Measurements from ENCODE around the gene PDLIM7. TPM values are rescaled to one million over a fixed set of nuclear protein-coding genes. Genes with fewer than 3 reads are reported as not detected.

The PDLIM7 gene
- total RNA-seq, 1 donor from 2014 or later: 43.1 TPM

GRCh38 chr5:177443144-177443983 is 54.0 kb downstream of the PDLIM7 start:
- ATAC-seq: no peak
- intact Hi-C loops (cut with DNase I): no loop called here
- peak; percentile 63 for DNase-seq (ENCODE audit: missing footprints)

DNA sequence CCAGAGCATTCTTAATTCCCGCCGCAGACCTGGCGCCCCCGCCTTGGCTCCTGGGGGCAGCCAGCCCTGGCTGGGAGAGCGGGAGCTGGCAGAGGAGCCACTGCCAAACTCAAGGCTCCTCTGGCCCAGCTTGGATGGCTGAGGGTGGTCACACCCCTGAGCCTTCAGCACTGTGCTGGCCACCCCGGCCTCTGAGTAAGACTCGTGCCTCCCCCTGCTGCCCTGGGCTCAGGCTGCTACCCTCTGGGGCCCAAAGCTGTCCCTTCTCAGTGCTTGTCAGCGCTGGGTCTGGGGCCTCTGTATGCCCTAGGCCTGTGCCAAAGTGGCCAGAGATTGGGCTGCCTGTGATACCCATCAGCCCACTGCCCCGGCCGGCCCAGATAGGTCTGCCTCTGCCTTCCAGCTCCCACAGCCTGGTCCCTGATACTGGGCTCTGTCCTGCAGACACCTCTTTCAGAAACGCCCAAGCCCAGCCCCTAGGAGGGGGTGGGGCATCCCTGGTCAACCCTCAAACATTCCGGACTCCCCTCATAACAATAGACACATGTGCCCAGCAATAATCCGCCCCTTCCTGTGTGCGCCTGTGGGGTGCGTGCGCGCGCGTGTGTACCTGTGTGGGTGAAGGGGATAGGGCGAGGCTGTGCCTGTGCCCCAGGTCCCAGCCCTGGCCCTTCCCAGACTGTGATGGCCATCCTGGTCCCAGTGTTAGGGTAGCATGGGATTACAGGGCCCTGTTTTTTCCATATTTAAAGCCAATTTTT is 55.2 kb downstream of the PDLIM7 start:
- ATAC-seq (no peak), DNase-seq (ENCODE audit: missing footprints) (no peak)
- intact Hi-C loops (cut with DNase I): no loop called here

DNA sequence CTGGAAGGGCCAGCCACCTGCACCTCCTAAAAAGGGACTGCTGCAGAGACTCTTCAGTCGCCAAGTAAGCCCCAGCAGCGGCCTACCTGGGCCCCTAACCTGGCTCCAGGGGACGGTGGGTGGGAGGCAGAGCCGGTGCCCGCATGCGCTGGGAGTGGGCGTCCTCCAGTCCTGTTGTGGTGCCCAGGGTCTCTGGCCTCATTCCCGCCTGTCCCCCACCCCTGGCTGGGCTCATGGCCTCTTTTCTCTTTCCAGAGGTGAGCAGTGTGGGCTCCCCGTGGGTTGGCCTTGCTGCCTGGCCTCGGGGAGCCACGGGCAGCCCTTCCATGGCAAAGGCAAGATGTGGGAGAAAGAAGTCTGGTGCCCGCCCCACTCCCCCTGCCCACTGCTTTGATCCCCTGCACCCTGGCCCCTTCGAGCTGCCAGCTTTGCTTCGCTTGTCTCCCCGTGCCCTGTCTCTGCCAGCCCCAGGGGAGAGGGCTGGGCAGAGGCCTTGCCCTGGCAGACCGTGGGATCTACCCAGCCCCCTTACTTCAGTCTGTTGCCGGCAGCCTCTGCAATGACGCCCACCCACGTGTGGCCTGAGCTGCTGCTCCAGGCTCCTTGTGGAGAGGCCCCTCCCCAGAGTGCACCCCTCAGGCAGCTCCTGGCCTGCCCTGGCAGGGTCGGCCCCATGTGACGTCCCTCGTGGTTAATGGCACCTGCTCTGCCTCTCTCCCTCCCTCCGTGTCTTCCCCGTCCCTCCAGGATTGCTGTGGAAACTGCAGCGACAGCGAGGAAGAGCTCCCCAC is 56.2 kb downstream of the PDLIM7 start:
- intact Hi-C loops (cut with DNase I): no loop called here
- DNase-seq (ENCODE audit: missing footprints) (no peak), ATAC-seq (no peak)

- ATAC-seq (no peak), DNase-seq (ENCODE audit: missing footprints) (no peak)
- intact Hi-C loops (cut with DNase I): no loop called here
Measured at GRCh38 chr5:177440211-177440989, 57.0 kb downstream of the PDLIM7 start.

DNA sequence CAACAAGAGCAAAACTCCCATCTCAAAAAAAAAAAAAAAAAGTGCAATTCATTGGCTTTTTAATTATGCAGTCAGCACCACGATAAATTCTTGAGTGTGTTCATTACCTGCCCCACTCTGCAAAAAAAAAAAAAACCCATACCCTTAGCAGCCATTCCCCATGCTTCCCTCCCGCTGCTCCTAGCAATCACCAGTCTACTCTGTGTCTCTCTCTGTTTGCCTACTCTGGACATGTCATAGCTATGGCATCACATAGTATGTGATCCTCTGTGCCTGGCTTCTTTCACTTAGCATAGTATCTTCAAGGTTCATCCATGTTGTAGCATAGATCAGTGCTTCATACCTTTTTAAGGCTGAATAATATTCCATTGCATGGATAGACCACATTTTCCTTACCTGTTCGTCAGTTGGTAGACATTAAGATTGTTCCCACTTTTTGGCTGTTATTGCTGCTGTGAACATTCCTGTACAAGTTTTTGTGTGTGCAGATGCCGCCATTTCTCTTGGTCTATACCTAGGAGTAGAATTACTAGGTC is 57.8 kb downstream of the PDLIM7 start:
- DNase-seq (ENCODE audit: missing footprints): no peak
- intact Hi-C loops (cut with DNase I): no loop called here
- no peak for ATAC-seq

DNA sequence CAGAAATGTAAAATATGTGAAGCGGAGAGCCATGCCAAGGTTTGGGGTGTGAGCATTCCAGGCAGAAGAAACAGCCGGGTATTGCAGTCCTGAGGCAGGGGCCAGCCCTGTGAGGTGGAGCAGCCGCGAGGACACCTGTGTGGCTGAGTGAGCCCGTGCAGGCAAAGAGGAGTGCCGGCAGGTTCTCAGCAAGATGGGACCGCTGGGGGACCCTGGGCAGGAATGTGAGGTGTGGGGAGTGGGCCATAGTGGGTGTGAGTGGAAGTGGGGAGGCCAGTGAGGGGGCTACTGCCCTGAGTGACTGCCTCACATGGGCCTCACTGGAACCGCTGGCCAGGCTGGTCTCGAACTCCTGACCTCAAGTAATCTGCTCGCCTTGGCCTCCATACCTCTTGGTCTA is 58.9 kb downstream of the PDLIM7 start:
- intact Hi-C loops (cut with DNase I): no loop called here
- DNase-seq (ENCODE audit: missing footprints) (no peak), ATAC-seq (no peak)

DNA sequence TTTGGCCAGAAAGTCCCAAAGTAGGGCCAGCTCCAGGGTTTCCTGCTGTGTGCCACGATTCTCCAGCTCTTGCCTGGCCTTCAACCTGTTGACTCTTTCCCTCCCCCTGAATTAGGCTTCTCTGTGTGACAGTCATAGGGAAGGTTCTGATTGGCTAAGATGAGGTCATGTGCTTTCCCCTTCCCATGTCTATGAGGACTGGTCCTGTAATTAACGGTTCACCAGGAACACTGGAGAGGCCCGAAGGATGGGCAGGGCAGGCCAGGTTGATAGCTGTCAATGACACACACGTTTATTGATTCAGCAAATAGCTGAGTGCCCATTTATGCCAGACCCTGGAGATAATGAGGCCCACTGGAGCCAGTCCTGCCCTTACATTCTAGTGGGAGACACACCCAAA is 59.8 kb downstream of the PDLIM7 start:
- ATAC-seq (no peak), DNase-seq (ENCODE audit: missing footprints) (no peak)
- intact Hi-C loops (cut with DNase I): no loop called here

GRCh38 chr5:177435847-177436536 is 61.4 kb downstream of the PDLIM7 start:
- peak; percentile 56 for DNase-seq (ENCODE audit: missing footprints)
- no peak for ATAC-seq
- intact Hi-C loops (cut with DNase I): no loop called here

DNA sequence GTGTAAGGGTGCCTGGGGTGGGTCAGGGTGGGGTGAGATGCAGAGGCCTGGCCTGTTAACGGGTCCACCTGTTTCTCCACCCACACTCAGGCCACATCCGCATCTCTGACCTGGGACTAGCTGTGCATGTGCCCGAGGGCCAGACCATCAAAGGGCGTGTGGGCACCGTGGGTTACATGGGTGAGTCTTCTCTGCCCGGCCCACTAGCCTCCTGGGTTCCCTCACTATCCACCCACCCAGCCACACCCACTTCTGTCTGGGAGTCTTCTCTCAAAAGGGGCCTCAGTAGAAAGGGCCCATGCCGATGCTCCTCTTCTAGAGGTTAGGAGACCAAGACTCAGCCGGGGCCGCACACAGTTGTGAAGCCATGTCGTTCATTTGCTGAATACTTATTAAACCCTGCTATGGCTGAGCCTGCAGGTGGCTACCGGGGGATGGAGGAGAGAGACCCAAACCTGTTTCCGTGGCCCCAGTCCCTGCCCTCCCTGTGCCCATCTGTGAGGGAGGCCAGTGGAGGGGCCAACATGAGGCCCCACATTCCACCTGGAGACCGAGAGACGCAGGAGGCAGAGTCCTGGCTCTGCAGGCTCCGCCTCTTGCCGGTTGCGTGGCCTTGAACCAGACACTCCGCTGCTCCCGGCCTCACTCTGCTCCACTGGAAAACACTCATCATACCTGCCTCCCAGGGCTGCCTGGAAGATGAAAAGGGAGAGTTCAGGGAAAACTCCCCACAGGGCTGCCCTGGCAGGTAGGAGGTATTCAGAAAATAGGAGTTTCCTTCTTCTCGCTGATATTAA is 62.3 kb downstream of the PDLIM7 start:
- intact Hi-C loops (cut with DNase I): no loop called here
- ATAC-seq (no peak), DNase-seq (ENCODE audit: missing footprints) (peak; percentile 43)

GRCh38 chr5:177434437-177434836 is 63.0 kb downstream of the PDLIM7 start:
- DNase-seq (ENCODE audit: missing footprints) (peak; percentile 51), ATAC-seq (no peak)
- intact Hi-C loops (cut with DNase I): no loop called here

GRCh38 chr5:177433658-177434217 is 63.7 kb downstream of the PDLIM7 start:
- intact Hi-C loops (cut with DNase I): no loop called here
- DNase-seq (ENCODE audit: missing footprints): peak; percentile 45
- ATAC-seq: no peak

Other genes starting within 250 kb of the PDLIM7 start
- 18.9 TPM for gene RAB24, start 193.9 kb downstream of the PDLIM7 start, total RNA-seq
- 34.1 TPM for gene PRELID1, start 193.8 kb downstream of the PDLIM7 start, total RNA-seq
- gene MXD3, start 185.7 kb downstream of the PDLIM7 start, total RNA-seq: 2.0 TPM
- 72.3 TPM for gene LMAN2, start 145.9 kb downstream of the PDLIM7 start, total RNA-seq
- gene RGS14, start 139.7 kb downstream of the PDLIM7 start, total RNA-seq: 3.9 TPM
- gene SLC34A1, start 113.2 kb downstream of the PDLIM7 start, total RNA-seq: not detected
- gene PFN3, start 96.9 kb downstream of the PDLIM7 start, total RNA-seq: not detected
- not detected for gene F12, start 88.0 kb downstream of the PDLIM7 start, total RNA-seq
- gene GRK6, start 70.9 kb downstream of the PDLIM7 start, total RNA-seq: 18.1 TPM
- 1.4 TPM for gene PRR7, start 50.8 kb downstream of the PDLIM7 start, total RNA-seq
- 32.2 TPM for gene DBN1, start 24.0 kb downstream of the PDLIM7 start, total RNA-seq
- 4.4 TPM for gene DOK3, start 12.2 kb upstream of the PDLIM7 start, total RNA-seq
- 30.1 TPM for gene DDX41, start 19.4 kb upstream of the PDLIM7 start, total RNA-seq
- gene FAM193B, start 57.0 kb upstream of the PDLIM7 start, total RNA-seq: 29.5 TPM
- gene TMED9, start 94.6 kb upstream of the PDLIM7 start, total RNA-seq: 75.3 TPM
- 13.2 TPM for gene B4GALT7, start 102.5 kb upstream of the PDLIM7 start, total RNA-seq